PFSK-1 (cell line): ENCODE measurements around the gene GIMAP8.

Experiments used
- FOXP2 ChIP-seq: optimal IDR thresholded peaks from 2 replicates; pipeline ENCODE3; 2011; ENCODE audit warnings: borderline replicate concordance, control low read depth, inconsistent platforms; ENCODE audit not compliant: insufficient read depth; ENCODE audit errors: extremely low read length, extremely low read depth
- POLR2AphosphoS5 ChIP-seq: IDR thresholded peaks from 2 replicates; pipeline ENCODE4 v1.6.1; 2012; ENCODE audit warnings: low read depth, mild to moderate bottlenecking, control low read depth, low read length, moderate library complexity
- SIN3A ChIP-seq: IDR thresholded peaks from 2 replicates; pipeline ENCODE4 v1.6.1; 2012; ENCODE audit warnings: mild to moderate bottlenecking, low read length, moderate library complexity, borderline replicate concordance; ENCODE audit not compliant: insufficient read depth
- TAF1 ChIP-seq: IDR thresholded peaks from 2 replicates; pipeline ENCODE4 v1.6.1; 2012; ENCODE audit warnings: low read length, control low read depth, borderline replicate concordance; ENCODE audit not compliant: insufficient read depth
- TF ChIP-seq, protein P1 (sequence below), 2 experiments: IDR thresholded peaks; 2 replicates each; pipeline versions ENCODE4 v1.6.1 to v1.8.0; 2011 to 2012; ENCODE audit warnings: low read depth in 2 of 2, low read length in 2 of 2, control low read depth in 1 of 2, inconsistent platforms in 1 of 2, mild to moderate bottlenecking in 1 of 2, moderate library complexity in 1 of 2; ENCODE audit not compliant: insufficient read depth in 1 of 2

GIMAP8 gene

DNA sequence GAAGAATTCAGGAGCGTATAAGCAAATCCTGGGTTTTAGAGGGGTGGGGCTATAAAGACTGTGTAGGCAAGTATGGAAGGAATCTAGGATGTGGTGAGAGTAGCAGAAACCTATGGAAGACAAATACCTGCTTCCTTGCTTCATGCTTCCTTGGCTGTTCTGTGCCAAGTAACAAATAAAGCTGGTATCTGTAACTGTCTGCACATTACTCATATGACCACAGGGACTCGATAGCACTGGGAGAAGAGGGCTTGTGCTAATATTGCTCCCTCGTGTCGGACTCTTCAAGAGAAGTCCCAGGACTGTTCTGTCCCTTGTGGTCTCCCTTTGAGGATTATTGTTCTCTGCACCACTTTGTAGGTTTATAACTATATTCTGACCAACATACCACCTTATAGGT lies 52.7 kb downstream of the GIMAP8 start:
- TF ChIP-seq FOXP2 = no peak
- no peak for TF ChIP-seq SIN3A
- TF ChIP-seq TAF1 = no peak

DNA sequence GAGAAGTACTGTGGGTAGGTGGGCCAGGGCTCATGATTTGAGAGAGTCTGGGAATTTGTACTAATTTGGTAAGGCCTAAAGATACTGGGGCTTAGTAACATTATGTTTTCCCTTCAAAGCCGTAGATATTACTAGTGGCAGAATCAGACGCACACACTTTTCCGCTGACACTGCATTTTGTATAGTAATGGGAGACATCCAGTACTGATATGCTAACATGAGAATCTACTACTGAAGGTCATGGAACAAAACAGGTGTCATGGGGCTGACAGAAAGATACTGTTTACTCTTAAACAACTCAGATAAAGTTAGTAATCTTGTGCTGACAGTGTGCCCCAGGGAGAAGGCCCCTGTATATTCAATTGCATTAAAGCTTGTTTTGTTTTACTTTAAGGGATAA lies 53.2 kb downstream of the GIMAP8 start:
- no peak for TF ChIP-seq FOXP2
- TF ChIP-seq, protein P1, sequence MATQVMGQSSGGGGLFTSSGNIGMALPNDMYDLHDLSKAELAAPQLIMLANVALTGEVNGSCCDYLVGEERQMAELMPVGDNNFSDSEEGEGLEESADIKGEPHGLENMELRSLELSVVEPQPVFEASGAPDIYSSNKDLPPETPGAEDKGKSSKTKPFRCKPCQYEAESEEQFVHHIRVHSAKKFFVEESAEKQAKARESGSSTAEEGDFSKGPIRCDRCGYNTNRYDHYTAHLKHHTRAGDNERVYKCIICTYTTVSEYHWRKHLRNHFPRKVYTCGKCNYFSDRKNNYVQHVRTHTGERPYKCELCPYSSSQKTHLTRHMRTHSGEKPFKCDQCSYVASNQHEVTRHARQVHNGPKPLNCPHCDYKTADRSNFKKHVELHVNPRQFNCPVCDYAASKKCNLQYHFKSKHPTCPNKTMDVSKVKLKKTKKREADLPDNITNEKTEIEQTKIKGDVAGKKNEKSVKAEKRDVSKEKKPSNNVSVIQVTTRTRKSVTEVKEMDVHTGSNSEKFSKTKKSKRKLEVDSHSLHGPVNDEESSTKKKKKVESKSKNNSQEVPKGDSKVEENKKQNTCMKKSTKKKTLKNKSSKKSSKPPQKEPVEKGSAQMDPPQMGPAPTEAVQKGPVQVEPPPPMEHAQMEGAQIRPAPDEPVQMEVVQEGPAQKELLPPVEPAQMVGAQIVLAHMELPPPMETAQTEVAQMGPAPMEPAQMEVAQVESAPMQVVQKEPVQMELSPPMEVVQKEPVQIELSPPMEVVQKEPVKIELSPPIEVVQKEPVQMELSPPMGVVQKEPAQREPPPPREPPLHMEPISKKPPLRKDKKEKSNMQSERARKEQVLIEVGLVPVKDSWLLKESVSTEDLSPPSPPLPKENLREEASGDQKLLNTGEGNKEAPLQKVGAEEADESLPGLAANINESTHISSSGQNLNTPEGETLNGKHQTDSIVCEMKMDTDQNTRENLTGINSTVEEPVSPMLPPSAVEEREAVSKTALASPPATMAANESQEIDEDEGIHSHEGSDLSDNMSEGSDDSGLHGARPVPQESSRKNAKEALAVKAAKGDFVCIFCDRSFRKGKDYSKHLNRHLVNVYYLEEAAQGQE (IDR thresholded peaks at IDR 0.05; ENCODE audit: insufficient read depth in 1 of 2, low read depth in 2 of 2, low read length in 2 of 2) = no peak
- no peak for TF ChIP-seq TAF1

DNA sequence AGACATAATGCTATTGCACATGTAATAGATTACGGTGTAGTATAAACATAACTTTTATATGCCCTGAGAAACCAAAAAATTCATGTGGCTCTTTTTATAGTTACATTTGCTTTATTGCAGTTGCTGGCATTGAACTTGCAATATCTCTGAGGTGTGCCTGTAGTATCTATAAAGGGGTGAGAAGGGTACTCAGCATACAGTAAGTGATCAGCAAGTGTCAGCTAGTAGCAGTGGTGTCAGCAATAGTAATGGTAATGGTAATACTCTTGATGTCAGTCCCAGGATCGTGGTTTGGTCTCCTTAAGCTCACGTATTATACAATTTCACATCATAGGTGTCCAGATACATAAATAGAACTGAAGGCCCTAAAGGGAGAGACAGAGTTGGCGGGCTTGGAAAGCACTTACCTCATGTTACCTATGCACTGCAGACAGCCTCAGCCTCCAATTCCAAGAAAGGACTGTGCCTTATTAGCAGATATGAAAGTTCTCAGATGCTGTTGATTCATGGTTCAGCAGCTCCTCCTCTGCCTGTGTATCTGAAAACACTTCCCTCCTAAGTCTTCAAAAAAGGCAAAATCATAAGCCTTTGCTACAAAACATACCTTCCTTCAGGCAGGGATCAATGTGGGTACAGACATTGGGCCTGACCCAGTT lies 57.6 kb downstream of the GIMAP8 start:
- TF ChIP-seq, protein P1 (IDR thresholded peaks at IDR 0.05; ENCODE audit: insufficient read depth in 1 of 2, low read depth in 2 of 2, low read length in 2 of 2) = no peak
- no peak for TF ChIP-seq SIN3A

DNA sequence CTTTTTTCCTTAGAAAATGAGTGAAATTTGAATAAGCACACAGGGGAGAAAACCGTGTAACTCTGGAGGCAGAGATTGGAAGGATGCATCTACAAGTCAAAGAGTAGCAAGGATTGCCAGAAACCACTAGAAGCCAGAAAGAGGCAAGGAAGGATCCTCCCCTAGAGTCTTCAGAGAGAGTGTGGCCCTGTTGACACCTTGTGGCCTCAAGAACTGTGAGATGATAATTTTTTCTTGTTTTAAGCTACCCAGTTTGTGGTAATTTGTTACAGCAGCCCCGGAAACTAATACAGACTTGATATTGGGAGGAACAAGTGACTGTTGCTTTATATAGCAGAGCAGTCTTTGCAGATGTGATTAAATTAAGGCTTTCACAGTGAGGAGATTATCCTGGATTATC lies 60.6 kb downstream of the GIMAP8 start:
- TF ChIP-seq SIN3A = no peak
- no peak for TF ChIP-seq FOXP2
- TF ChIP-seq, protein P1 (IDR thresholded peaks at IDR 0.05; ENCODE audit: insufficient read depth in 1 of 2, low read depth in 2 of 2, low read length in 2 of 2) = no peak
- no peak for TF ChIP-seq POLR2AphosphoS5
- TF ChIP-seq TAF1 = no peak

GRCh38 chr7:150513758-150514157 lies 63.3 kb downstream of the GIMAP8 start:
- TF ChIP-seq, protein P1 (IDR thresholded peaks at IDR 0.05; ENCODE audit: insufficient read depth in 1 of 2, low read depth in 2 of 2, low read length in 2 of 2) = no peak
- TF ChIP-seq POLR2AphosphoS5 = no peak
- no peak for TF ChIP-seq SIN3A
- no peak for TF ChIP-seq TAF1
- TF ChIP-seq FOXP2 = no peak
